Measurements from ENCODE around the gene DNAH1. TPM values are rescaled to one million over a fixed set of nuclear protein-coding genes. Genes with fewer than 3 reads are reported as not detected.

The DNAH1 gene
- total RNA-seq, 1 donor from 2014 or later = 1.2 TPM

DNA sequence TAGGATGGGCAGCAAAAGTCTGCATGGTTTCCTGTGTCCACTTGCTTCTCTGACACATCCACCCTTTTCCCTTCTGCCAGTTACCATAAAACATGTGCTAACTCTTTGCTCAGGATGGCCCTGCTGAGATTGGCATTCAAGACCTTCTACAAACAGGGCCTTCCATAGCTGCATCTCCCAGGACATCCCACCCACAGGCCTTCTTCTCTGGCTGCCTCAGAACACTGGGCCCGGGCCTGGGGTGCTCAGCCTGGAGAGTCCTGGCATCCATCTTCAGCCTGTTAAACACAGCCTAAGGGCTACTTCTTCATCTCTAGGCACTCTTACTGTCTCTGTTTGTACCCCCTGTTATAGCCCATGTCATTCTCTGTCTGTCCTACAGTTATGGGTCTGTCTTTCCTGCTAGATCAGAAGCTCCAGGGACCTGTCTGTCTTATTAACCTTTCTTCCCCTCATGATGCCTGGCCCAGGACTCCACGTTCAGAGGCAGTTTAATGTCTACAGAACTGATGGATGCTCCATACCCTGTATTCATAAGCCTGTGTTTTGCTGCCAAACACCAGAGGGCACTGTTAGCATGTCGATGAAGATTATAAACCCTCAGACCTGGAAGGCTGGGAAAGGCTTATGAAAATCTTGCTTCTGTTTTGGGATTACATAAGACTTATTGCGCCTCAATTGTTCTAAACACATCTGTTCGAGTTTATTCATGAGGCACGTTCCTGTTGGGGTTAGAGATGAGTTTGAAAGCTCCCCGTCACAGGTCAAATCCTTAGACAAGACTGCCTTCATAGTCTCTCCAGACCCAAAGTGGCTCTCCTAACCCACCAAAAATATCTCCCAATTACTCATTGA is 112.3 kb downstream of the DNAH1 start:
- FAIRE-seq (peak; percentile 66), DNase-seq (ENCODE audit: low spot score in 2 of 2) (peak; percentile 52 to 74)

DNA sequence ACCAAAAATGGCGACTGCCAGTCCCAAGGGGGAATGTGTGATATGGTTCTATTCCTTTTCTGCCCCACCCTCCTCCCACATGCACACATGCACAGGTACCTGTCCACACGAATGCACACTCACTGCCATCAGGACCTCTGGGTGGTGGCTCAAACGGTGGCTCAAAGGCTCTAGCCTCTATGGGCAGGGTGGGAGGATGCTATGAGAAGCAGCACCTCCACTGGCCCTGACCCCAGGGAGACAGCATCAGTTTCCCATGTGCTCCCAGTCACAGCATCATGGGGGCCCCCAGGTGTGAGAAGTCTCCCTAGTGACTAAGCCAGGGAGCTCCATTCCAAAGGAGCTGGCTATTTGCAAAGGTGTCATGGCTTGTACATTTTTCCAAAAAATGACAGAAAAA is 112.9 kb downstream of the DNAH1 start:
- DNase-seq (ENCODE audit: low spot score in 2 of 2) = no peak
- no peak for FAIRE-seq

- DNase-seq (ENCODE audit: low spot score in 2 of 2) = no peak
- no peak for FAIRE-seq
Measured at GRCh38 chr3:52429779-52430415, 113.8 kb downstream of the DNAH1 start.

GRCh38 chr3:52430416-52430810 is 114.3 kb downstream of the DNAH1 start:
- no peak for DNase-seq (ENCODE audit: low spot score in 2 of 2)

DNA sequence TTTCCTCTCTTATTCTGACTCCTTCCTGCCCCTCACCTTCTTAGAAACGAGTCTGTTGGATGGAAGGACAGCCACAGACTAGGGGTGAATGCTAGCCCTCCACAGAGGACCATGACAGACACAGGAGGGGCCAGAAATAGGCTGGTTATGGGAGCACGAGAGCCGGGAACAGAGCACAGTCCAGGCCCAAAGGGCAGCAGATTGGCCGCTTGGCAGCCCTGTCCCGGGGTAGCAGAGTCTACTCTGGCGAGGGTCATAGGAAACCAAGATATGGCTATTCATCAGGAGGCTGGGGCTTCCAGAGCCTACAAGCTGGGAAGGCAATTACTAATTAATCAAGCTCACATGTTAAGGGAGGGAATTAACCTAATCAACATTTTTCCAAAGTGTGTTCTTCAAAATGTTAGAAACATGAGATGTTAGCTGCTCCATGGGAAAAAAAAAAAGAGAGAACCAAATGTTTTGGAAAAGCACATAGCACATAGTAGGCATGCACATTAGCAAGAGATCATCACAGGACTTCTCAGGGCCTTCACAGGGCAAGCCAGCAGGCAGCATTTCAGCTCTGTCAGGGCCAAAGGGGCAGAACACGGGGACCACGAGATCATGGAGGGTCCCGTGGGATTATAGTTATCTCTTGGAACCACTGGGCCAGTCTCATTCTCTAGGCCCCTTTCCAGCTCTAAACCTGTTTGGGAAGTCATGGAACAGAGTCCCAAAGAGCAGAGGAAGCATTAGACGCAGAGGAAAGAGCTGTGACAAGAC is 115.5 kb downstream of the DNAH1 start:
- FAIRE-seq (no peak), DNase-seq (ENCODE audit: low spot score in 2 of 2) (no peak)

More at GRCh38 chr3:52430416-52430810, 114.3 kb downstream of the DNAH1 start:
- no peak for FAIRE-seq

DNA sequence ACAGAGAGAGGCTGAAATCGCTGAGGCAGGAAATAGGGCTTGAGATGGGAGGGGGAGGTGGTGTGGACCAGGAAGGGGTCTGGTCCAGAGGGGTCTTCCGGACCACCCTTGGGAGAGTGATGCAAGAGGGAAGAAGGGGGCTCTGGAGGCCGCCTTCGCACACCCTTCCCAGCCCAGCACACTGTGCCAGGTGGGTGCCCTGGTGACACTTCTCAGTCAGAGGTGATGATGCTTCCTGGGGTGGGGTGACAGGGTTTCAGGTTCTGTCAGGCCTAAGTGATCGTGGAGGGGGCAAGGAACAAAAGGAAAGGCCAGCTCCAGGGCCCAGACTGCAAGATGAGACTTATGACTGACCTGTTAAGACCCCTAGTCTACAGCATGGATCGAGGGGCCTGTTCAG is 116.1 kb downstream of the DNAH1 start:
- DNase-seq (ENCODE audit: low spot score in 2 of 2) = no peak
- FAIRE-seq = no peak

DNA sequence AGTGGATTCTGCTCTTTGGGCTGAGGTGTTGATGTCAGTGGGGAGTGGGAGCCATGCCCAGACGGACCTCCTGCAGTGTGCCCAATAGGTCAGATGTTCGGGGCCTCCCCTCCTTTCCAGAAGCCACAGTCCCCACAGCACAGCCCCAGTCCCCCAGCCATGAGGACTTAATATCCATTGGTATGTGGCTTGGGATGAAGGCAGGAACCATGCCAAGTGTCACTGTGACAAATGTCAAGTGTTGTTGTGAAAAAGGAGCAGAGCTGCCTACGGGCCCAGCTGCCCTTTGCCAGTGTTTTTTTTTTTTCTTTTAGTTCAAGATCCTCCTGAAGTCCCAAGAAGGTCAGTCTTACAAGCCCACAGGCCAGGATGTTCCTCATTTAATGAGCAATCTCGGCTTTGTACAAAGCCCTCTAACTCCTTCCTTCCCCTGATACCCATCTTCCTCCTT is 116.6 kb downstream of the DNAH1 start:
- no peak for FAIRE-seq
- DNase-seq (ENCODE audit: low spot score in 2 of 2) = peak in 1 of 2 donors; percentile 5

DNA sequence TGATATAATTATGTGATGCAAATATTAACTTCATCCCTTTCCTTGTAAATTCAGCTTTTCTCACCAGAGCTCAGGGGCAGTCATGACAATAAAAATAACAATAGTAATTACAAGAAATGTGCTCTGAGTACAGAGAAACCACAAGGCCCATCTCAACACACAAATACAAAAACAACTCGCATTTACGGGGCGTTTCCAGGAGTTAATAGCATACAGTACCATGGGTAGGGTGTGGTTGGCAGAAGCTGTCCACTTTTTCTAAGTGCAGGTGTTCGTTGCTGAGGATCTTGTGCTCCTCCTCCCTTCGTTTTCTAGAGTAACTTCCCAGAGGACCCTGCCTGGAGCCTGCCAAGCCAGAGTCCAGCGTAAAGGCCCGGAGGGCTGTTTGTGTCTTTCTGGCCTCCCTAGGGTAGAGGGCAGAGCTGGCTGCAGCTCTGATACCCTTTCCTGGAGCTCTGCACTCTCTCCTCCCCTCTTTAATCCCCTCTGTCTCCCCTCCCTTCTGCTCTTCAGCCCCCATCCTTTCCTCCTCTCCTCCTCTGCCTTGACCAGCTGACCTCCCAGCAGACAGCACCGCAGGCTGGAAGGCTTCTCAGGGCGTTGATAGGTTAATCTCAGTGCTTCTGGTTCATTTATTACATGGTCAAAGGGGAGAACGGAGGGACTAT is 117.3 kb downstream of the DNAH1 start:
- DNase-seq (ENCODE audit: low spot score in 2 of 2) = no peak
- no peak for FAIRE-seq

- FAIRE-seq (no peak), DNase-seq (ENCODE audit: low spot score in 2 of 2) (no peak)
Measured at GRCh38 chr3:52433996-52434479, 117.9 kb downstream of the DNAH1 start.

- FAIRE-seq (no peak), DNase-seq (ENCODE audit: low spot score in 2 of 2) (peak in 1 of 2 donors; percentile 2)
Measured at GRCh38 chr3:52434491-52435115, 118.5 kb downstream of the DNAH1 start.

- DNase-seq (ENCODE audit: low spot score in 2 of 2) = peak in 1 of 2 donors; percentile 1
- no peak for FAIRE-seq
Measured at GRCh38 chr3:52435246-52436101, 119.4 kb downstream of the DNAH1 start.

DNA sequence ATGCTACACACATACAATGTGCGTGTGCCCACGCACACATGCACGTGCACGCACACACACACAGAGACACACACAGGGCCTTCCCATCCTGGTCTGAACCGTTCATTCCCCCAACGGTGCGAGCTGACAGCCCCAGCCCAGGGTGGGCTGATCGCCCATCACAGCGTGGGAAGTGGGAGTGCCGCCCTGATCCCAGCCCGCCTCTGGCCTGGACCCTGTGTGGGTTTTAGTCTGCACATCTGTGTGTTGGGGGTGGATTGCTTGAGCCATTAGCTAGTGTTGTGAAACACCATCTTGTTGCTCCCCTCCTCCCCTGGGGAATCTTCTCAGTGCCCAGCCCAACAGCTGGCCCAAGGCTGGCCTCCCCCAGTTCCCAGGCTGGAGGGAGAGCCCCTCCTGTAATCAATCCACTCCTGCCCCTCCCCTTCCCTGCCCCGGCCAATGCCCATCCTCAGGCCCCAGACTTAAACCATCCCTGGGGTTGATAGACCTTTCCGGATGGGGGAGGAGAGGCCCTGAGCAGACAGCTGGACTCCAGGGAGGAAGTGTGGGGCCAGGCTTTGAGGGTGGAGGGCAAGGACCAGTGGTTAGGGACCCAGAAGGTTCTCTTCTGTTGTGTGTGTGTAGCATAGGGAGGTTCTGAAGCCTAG is 120.5 kb downstream of the DNAH1 start:
- FAIRE-seq (no peak), DNase-seq (ENCODE audit: low spot score in 2 of 2) (peak in 1 of 2 donors; percentile 5)

DNA sequence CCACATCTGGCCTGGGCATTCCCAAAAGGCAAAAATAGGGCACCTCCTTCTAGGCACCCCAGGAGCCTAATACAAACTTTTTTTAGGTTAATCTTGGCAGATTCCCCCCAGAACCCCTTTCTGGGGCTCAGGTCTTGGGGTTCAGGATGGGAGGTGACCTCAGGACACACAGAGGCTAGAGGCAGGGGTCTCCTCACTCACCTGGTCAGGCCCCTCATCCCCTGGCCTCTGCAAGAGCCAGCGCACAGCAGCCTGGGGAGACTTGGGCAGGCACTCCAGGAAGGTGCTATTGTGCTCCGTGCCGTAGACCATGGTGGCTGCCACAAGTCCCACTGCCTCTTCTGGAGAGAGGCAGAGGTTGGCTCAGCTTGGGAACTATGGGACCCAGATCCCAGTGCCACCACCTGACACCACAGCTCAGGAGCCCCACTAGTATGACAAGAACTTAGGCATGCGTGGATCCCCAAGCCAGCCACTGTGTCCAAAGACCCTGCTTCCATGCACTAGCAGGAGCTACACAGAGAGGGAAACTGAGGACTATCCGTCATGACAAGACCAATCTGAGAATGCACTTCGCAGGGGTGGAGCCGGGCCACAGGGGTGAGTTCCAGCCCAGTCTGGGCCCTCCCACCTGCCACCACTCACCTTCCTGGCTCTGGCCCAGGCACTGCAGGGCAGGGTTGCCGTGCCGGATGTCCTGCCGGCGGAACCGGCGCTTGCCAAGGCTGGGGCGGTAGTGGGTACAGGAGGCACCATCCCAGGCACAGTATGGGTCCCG is 121.4 kb downstream of the DNAH1 start:
- DNase-seq (ENCODE audit: low spot score in 2 of 2) = no peak
- no peak for FAIRE-seq

DNA sequence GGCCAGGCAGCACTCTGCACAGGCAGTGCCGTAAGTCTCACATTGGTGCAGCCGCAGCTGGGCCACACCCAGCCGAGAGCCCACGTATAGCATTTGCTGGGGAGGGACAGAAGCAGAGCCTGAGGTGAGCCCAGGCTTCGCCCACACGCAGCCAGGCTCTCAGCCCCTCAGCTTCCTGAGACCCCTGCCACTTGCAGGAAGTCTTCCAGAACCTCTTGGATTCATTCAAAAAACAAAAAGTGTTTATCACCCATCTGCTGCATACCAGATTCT is 121.9 kb downstream of the DNAH1 start:
- no peak for FAIRE-seq
- no peak for DNase-seq (ENCODE audit: low spot score in 2 of 2)

DNA sequence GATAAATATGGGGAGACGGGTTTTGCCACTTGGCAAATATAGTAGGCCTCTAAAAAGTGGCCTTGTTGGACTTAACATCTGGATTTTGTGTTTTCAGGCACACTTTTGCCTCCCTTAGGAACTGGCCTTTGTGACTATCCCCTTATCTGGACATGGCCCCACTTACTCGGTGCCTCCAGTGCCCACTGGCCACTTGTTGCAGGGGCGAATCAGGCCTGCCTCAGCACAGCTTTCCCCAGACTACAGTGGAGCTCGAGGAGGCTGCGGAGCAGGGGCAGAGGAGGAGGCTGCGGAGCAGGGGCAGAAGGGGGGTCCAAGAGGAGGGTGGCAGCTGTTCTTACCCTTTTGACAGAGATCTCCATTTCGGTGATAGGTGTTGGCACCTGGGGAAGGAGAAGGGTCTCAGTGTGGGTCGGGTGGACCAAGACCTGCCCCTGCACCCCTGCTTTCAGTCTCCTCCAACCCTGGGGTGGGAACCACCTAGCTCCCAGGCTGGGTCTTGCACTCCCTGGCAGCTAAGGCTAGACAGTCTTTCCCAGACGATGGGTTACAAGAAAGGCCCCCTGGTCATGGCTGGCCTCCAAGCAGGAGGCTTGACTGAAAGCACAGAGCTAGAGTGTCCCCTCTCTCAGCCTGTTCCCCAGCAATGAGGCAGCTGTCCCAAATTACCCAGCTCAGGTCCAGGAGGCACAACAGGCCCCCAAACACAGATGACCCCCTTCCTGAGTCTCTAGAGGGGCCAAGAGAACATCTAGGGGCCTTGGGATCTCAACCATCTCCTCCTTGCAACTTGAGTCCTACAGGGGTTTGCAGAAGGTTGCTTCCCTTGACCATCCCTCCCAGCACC is 122.7 kb downstream of the DNAH1 start:
- FAIRE-seq = no peak
- DNase-seq (ENCODE audit: low spot score in 2 of 2) = peak in 1 of 2 donors; percentile 10

DNA sequence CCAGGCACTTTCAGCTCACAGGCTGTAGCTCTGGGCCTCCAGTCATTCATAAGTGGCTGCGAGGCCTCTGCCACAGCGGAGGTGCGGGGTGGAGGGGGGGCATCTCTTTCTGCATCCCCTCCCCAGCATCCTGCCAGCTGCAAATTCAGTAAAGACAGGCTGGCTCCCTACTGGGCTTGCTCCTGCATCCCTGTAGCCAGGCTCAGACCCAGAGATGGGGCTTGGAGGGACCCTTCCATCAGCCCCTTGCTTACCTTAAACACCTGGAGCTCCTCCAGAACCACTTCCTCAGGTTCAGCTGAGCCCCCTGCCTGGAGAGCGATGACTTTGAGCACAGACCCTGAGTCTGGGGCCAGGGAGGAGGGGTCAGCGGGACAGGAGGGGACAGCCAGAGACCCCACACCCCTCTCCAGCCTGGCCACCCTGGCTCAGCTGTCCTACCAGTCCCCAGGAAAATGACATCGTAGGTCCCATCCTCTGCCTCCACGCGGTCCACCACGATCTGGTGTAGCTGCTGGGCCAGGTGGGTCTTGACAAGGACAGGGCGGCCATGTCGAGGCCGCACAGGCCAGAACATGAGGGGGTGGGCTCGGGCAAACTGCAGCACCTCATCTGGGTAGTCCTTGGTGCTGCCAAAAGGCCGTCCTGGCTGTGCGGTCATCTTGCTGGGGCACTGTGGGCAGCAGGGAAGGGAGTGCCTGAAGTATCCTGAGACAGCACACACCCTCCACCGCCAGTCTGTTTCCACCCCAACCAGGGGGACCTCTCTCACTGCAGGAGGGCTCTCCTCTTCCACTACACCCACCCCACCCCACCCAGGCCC is 123.5 kb downstream of the DNAH1 start:
- FAIRE-seq (no peak), DNase-seq (ENCODE audit: low spot score in 2 of 2) (peak in 1 of 2 donors; percentile 6)

Measured in frontal cortex (tissue), 4 donors.